ENCODE results near the gene ERFL.

ERFL gene

GRCh38 chr19:41928221-41928683 is at the start of gene ERFL:
Gene ERFL, minus strand, starts transcription at chr19:41928449. Its CDS starts 15,530 bp downstream, at chr19:41912919.
- Mint-ChIP-seq H3K4me3 (no peak within 1 kb of the TSS), H3K4me1 (peaks cover 31% of the 10 kb centered on the region), H3K9me3 (no peaks in the 10 kb centered on the region), H3K36me3 (no peaks in the 10 kb centered on the region), H3K27ac (peak within 1 kb of the TSS; percentile 8)
- ATAC-seq, result peak; percentile 59
- no peak for DNase-seq (ENCODE audit: low spot score in 2 of 2)

GRCh38 chr19:41977916-41978315 is 49.7 kb upstream of the ERFL start:
- no peaks in the 10 kb centered on the region for H3K36me3 Mint-ChIP-seq
- H3K27ac Mint-ChIP-seq, result no peak overlapping the region
- H3K4me3 Mint-ChIP-seq, result no peak overlapping the region
- no peaks in the 10 kb centered on the region for H3K4me1 Mint-ChIP-seq
- no peak for DNase-seq (ENCODE audit: low spot score in 2 of 2)
- no peak for ATAC-seq
- H3K9me3 Mint-ChIP-seq, result no peaks in the 10 kb centered on the region

- Mint-ChIP-seq H3K4me3 (no peak overlapping the region), H3K27ac (no peak overlapping the region), H3K4me1 (no peaks in the 10 kb centered on the region), H3K9me3 (no peaks in the 10 kb centered on the region), H3K36me3 (no peaks in the 10 kb centered on the region)
- ATAC-seq (no peak), DNase-seq (ENCODE audit: low spot score in 2 of 2) (no peak)
Observed at GRCh38 chr19:41974652-41975051, 46.4 kb upstream of the ERFL start.

DNA sequence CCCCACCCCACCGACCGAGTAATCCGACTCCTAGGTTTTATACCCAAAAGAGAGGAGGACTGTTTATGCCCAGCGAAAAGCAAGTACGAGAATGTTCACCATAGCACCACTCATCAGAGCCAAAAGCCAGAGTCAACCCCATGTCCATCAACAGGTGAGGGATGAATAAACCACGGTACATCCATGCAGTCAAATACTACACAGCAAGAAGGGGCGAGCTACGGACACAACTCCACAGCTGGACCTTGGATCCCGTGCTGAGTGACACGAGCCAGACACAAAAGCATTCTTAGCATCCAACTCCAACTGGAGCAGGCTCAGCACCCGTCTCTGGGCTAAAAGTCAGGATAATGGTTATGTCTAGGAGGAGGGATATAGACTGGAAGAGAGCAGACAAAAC is 43.1 kb upstream of the ERFL start:
- H3K4me1 Mint-ChIP-seq, result no peaks in the 10 kb centered on the region
- no peak overlapping the region for H3K27ac Mint-ChIP-seq
- no peaks in the 10 kb centered on the region for H3K9me3 Mint-ChIP-seq
- DNase-seq (ENCODE audit: low spot score in 2 of 2) (no peak), ATAC-seq (no peak)
- H3K36me3 Mint-ChIP-seq, result no peaks in the 10 kb centered on the region
- no peak overlapping the region for H3K4me3 Mint-ChIP-seq

DNA sequence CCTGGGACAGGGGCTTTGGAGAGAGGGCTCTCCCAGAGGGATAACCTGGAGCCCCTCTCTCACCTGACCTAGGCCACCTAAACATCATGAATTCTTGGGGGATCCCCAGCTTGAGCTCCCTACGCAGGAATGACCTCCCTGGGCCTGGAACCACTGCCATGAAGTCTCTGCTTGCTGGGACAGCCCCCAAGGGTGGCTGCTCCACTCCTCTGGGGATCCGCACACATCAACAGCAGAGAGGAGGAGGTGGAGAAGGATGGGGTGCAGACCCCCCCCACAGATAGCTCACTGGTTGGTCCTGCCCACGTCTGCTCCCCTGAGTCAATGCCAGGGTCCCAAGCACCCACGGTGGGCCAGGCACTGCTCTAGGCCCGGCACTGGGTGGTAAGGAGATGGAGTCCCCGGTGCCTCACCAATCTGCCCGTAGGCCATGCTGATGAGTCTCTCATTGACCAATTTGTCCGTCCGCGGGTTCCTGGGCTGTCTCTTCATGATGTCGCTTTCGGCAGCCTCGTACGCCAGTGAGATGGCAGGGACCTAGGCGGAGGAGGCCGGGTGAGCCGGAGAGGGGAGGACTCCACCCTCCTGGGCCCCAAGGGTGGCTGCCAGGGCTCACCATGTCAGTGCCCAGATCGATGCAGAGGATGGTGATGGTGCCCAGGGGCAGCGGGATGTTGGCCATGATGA is 41.7 kb upstream of the ERFL start:
- H3K4me3 Mint-ChIP-seq, result no peak overlapping the region
- H3K36me3 Mint-ChIP-seq, result no peaks in the 10 kb centered on the region
- H3K27ac Mint-ChIP-seq, result no peak overlapping the region
- DNase-seq (ENCODE audit: low spot score in 2 of 2) (no peak), ATAC-seq (no peak)
- H3K9me3 Mint-ChIP-seq, result no peaks in the 10 kb centered on the region
- H3K4me1 Mint-ChIP-seq, result no peaks in the 10 kb centered on the region

DNA sequence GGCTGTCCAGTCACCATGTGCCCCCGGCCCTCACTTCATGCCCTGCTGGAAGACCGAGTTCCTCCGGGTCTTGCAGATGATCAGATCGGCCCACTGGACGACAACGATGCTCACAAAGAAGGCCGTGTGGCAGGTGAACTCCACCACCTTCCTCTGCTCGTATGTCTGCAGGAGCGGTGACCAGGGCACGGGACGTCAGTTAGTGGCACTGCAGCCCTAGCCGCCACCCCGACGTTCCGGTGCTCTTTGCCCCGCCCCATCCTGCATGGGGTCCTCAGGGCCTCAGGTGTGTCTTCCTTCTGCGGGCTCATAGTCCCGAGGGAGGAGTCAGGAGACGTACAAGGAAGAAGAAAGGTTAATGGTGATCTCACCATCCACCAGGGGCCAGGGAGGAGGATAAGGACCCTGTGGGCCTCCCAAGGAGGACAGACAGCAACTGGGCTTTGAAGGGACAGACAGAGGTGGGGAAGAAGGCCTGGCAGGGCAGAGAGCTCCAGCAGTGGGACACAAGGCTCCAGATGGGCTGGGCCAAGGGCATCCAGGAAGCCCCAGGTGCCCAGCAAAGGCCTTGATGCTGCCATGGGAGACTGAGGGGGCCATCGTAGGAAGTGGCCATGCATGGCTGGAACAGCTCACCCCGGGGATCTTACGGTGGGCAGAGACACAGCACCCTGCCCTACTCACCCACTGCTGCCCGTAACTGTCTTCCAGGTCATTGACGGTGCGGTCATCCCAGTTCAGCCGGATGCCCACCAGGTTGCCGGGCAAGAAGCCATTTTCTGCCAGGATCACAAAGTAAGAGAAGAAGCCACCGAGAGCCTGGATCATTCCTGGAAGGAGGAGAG is 40.7 kb upstream of the ERFL start:
- ATAC-seq, result no peak
- H3K36me3 Mint-ChIP-seq, result no peaks in the 10 kb centered on the region
- no peaks in the 10 kb centered on the region for H3K4me1 Mint-ChIP-seq
- no peaks in the 10 kb centered on the region for H3K9me3 Mint-ChIP-seq
- peak overlapping the region; percentile 6 for H3K27ac Mint-ChIP-seq
- no peak overlapping the region for H3K4me3 Mint-ChIP-seq
- DNase-seq (ENCODE audit: low spot score in 2 of 2), result no peak

DNA sequence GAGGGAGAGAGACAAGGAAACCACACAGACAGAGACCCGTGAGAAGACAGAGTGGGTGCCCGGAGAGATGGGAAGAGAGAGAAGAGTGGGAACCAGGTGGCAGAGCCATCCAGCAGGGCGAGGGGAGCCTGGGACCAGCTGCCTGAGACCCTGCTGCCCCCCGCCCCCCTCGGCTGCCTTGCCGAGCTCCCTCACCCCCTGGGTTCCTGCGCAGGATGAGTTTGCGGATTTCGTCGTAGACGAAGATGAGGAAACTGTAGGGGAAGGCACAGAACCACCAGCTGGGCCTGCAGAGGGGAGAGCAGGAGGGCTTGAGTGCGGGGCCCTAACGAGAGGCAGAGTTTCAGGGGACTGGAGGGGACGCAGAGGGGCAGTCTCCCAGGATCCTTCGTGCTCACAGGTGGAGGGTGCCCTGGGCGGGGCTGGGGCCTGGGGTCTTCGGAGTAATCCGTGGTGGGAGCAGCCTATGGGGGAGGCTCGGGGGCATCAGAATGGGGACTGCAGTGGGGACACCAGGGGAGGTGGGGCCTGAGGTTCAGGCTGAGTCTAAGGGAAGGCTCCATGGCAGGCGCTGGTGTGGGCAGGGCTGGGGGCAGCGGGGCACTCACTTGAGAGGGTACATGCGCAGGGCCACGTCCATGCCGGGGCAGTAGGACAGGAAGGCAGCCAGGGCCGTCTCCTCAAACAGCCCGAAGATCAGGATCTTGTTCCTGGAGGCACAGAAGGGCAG is 39.0 kb upstream of the ERFL start:
- Mint-ChIP-seq H3K36me3 (no peaks in the 10 kb centered on the region), H3K4me1 (no peaks in the 10 kb centered on the region), H3K27ac (peak overlapping the region; percentile 6), H3K9me3 (no peaks in the 10 kb centered on the region), H3K4me3 (no peak overlapping the region)
- ATAC-seq (peak; percentile 6), DNase-seq (ENCODE audit: low spot score in 2 of 2) (no peak)

DNA sequence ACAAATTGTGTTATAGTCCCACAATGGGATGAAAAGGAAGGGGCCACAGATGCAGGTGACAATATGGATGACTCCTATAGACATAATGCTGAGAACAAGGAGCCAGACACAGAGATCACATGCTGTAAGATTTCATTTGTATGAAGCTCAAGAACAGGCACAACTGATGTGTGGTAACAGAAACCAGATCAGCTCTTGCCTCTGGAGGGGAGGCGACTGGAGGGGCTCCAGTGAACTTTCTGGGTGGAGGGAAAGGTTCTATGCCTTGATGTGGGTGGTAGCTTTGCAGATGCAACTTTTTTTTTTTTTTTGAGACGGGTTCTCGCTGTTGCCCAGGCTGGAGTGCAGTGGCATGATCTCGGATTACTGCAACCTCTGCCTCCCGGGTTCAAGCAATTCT is 36.9 kb upstream of the ERFL start:
- Mint-ChIP-seq H3K27ac (no peak overlapping the region), H3K4me3 (no peak overlapping the region), H3K9me3 (no peaks in the 10 kb centered on the region), H3K36me3 (no peaks in the 10 kb centered on the region), H3K4me1 (no peaks in the 10 kb centered on the region)
- no peak for ATAC-seq
- DNase-seq (ENCODE audit: low spot score in 2 of 2), result no peak

- no peak overlapping the region for H3K27ac Mint-ChIP-seq
- H3K4me3 Mint-ChIP-seq, result no peak overlapping the region
- ATAC-seq, result no peak
- no peak for DNase-seq (ENCODE audit: low spot score in 2 of 2)
- no peaks in the 10 kb centered on the region for H3K9me3 Mint-ChIP-seq
- peaks cover 27% of the 10 kb centered on the region for H3K4me1 Mint-ChIP-seq
- H3K36me3 Mint-ChIP-seq, result peaks cover 18% of the 10 kb centered on the region
Observed at GRCh38 chr19:41960973-41961372, 32.7 kb upstream of the ERFL start.

GRCh38 chr19:41959056-41960053 is 31.1 kb upstream of the ERFL start, which contains the start of gene RABAC1:
Gene RABAC1, minus strand, starts transcription at chr19:41959321. Its CDS starts 29 bp downstream, at chr19:41959292.
- no peaks in the 10 kb centered on the region for H3K9me3 Mint-ChIP-seq
- H3K27ac Mint-ChIP-seq, result peak within 1 kb of the TSS; percentile 85
- DNase-seq (ENCODE audit: low spot score in 2 of 2) (peak; percentile 74 to 92), ATAC-seq (peak; percentile 95)
- H3K4me3 Mint-ChIP-seq, result peak within 1 kb of the TSS; percentile 82
- H3K4me1 Mint-ChIP-seq, result peaks cover 33% of the 10 kb centered on the region
- peaks cover 20% of the 10 kb centered on the region for H3K36me3 Mint-ChIP-seq

DNA sequence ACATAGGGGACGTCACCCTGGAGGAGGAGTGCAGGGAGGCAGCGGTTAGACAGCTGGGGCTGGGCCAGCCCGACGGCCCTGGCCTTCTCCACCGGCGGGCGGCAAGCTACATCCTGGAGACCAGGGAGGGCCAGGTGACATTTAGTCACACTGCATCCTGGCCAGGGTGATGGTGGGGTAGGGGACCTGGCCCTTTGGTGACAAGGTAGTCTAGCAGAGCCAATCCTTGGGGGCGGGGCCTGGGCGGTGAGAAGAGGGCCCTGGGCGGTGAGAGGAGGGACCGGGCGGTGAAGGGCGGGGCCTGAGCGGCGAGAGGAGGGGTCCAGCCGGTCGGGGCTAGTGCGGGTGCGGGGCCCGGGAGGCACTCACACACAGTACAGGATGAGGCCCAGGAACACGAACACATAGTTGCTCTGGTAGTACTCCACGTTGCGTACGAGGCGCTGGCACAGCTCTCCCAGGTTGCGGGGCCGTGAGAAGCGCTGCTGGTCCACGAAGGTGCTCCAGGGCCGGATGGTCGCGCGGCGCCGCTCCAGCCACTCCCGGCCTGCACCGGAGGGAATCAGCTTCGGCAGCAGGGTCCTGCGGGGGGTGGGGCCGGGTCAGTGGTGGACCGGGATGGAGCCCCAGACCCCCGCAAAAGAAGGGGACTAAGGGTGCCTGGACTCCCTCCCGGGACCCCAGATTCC is 30.3 kb upstream of the ERFL start:
- H3K27ac Mint-ChIP-seq, result peak overlapping the region; percentile 85
- H3K4me1 Mint-ChIP-seq, result peaks cover 33% of the 10 kb centered on the region
- H3K9me3 Mint-ChIP-seq, result no peaks in the 10 kb centered on the region
- H3K4me3 Mint-ChIP-seq, result peak overlapping the region; percentile 82
- peaks cover 20% of the 10 kb centered on the region for H3K36me3 Mint-ChIP-seq
- DNase-seq (ENCODE audit: low spot score in 2 of 2) (peak; percentile 77 to 92), ATAC-seq (peak; percentile 80)

DNA sequence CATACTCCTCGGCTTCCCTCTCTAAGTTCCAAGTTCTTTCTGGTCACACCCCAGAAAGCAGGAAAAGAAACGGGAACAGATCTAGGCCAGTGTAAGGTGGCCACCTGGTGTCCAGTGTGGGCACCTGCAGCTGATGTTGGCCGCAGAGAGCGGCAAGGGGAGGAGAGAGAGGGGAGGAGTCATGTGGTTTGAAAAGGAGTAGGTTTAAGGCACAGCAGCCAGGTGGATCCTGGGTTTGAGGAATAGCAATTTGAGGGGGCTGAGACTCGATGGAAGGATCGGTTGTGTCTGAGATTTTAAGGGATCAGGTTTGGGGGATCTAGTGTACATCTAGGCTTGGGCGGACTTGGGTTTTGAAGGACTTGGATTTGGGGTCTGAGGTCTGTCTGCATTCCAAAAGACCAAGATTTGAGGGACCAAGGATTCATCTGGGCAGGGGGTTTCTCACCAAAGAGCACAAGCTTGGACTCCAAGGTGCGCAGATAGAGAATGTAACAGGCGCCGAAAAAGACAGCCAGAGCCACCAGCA is 29.7 kb upstream of the ERFL start:
- peak in 1 of 2 donors; percentile 59 for DNase-seq (ENCODE audit: low spot score in 2 of 2)
- peaks cover 33% of the 10 kb centered on the region for H3K4me1 Mint-ChIP-seq
- H3K4me3 Mint-ChIP-seq, result peak overlapping the region; percentile 82
- peak overlapping the region; percentile 85 for H3K27ac Mint-ChIP-seq
- peak; percentile 29 for ATAC-seq
- no peaks in the 10 kb centered on the region for H3K9me3 Mint-ChIP-seq
- peaks cover 20% of the 10 kb centered on the region for H3K36me3 Mint-ChIP-seq

- Mint-ChIP-seq H3K4me1 (peaks cover 33% of the 10 kb centered on the region), H3K36me3 (peaks cover 20% of the 10 kb centered on the region), H3K9me3 (no peaks in the 10 kb centered on the region), H3K27ac (peak overlapping the region; percentile 85), H3K4me3 (peak overlapping the region; percentile 82)
- ATAC-seq (no peak), DNase-seq (ENCODE audit: low spot score in 2 of 2) (no peak)
Observed at GRCh38 chr19:41957161-41957837, 29.1 kb upstream of the ERFL start.
